Measurements from ENCODE around the gene LZTS2. TPM values are rescaled to one million over a fixed set of nuclear protein-coding genes. Genes with fewer than 3 reads are reported as not detected.
A peak's percentile ranks its signal among the peaks of the same experiment; 100 is the strongest.

LZTS2 gene
- total RNA-seq, 1 experiment from 2014 or later: 58.3 TPM

- POLR2A ChIA-PET (ENCODE audit: unreplicated experiment): no interaction called here
- CTCF ChIA-PET: no interaction called here
These were observed 7.0 kb downstream of the LZTS2 start for GRCh38 chr10:101006593-101007098.

GRCh38 chr10:101007099-101007711 is 7.6 kb downstream of the LZTS2 start:
- Histone ChIP-seq H3K9ac (ENCODE audit: low read length) (no peak overlapping the region), H3K27ac (ENCODE audit: low read length) (no peak overlapping the region), H3K4me1 (ENCODE audit: insufficient read depth, low read length) (peaks cover 3% of the 10 kb centered on the region), H2AFZ (ENCODE audit: low read length) (no peak overlapping the region), H3K9me3 (ENCODE audit: low read length) (no peaks in the 10 kb centered on the region), H3K4me3 (ENCODE audit: low read length) (no peak overlapping the region), H3K4me2 (ENCODE audit: low read length) (no peak overlapping the region), H3F3A (ENCODE audit: low read length, unreplicated experiment) (no peaks in the 10 kb centered on the region), H3K36me3 (ENCODE audit: low read depth, low read length) (no peaks in the 10 kb centered on the region), H3K27me3 (ENCODE audit: low read length) (no peaks in the 10 kb centered on the region), H4K20me1 (ENCODE audit: low read length) (no peaks in the 10 kb centered on the region), H3K9me2 (replicated peaks; ENCODE audit: low read length) (no peaks in the 10 kb centered on the region), H3K79me2 (ENCODE audit: low read length) (peaks cover 3% of the 10 kb centered on the region; the same call in 1 of the 2 replicates)
- ChIA-PET CTCF (no interaction called here), POLR2A (ENCODE audit: unreplicated experiment) (no interaction called here)
- TSS peak; percentile 14 for BruUV-seq (replicated peaks)
- TF ChIP-seq CTCF (conservative IDR thresholded peaks at IDR 0.05; ENCODE audit: low read depth, low read length) (no peak), EZH2 (IDR thresholded peaks at IDR 0.05; ENCODE audit: low read length, unreplicated experiment) (no peak), EZH2phosphoT487 (IDR thresholded peaks at IDR 0.05; ENCODE audit: borderline replicate concordance, low read length) (no peak)
- no peak for DNase-seq
- intact Hi-C loops (cut with micrococcal nuclease): no loop called here
- no peak for ATAC-seq

More at GRCh38 chr10:101006593-101007098, 7.0 kb downstream of the LZTS2 start:
- Histone ChIP-seq H3K27ac (ENCODE audit: low read length) (no peak overlapping the region), H4K20me1 (ENCODE audit: low read length) (no peaks in the 10 kb centered on the region), H3K36me3 (ENCODE audit: low read depth, low read length) (no peaks in the 10 kb centered on the region), H2AFZ (ENCODE audit: low read length) (no peak overlapping the region), H3K9me3 (ENCODE audit: low read length) (no peaks in the 10 kb centered on the region), H3K9me2 (replicated peaks; ENCODE audit: low read length) (no peaks in the 10 kb centered on the region), H3K27me3 (ENCODE audit: low read length) (no peaks in the 10 kb centered on the region), H3K9ac (ENCODE audit: low read length) (no peak overlapping the region), H3K4me2 (ENCODE audit: low read length) (no peak overlapping the region), H3K79me2 (ENCODE audit: low read length) (peaks cover 9% of the 10 kb centered on the region), H3K4me1 (ENCODE audit: insufficient read depth, low read length) (peaks cover 2% of the 10 kb centered on the region; the same call in 1 of the 2 replicates), H3K4me3 (ENCODE audit: low read length) (no peak overlapping the region), H3F3A (ENCODE audit: low read length, unreplicated experiment) (no peaks in the 10 kb centered on the region)
- ATAC-seq (no peak), DNase-seq (no peak)
- TF ChIP-seq EZH2 (IDR thresholded peaks at IDR 0.05; ENCODE audit: low read length, unreplicated experiment) (no peak), CTCF (conservative IDR thresholded peaks at IDR 0.05; ENCODE audit: low read depth, low read length) (no peak), EZH2phosphoT487 (IDR thresholded peaks at IDR 0.05; ENCODE audit: borderline replicate concordance, low read length) (no peak)
- intact Hi-C loops (cut with micrococcal nuclease): no loop called here
- no TSS peak for BruUV-seq (replicated peaks)

Measured in PC-3 (cell line).